ENCODE results near the gene UGT1A8. TPM values are rescaled to one million over a fixed set of nuclear protein-coding genes. Genes with fewer than 3 reads are reported as not detected.

Gene UGT1A8
- total RNA-seq, 4 donors from 2014 or later = 1.1 to 15.1 (median 9.4) TPM

DNA sequence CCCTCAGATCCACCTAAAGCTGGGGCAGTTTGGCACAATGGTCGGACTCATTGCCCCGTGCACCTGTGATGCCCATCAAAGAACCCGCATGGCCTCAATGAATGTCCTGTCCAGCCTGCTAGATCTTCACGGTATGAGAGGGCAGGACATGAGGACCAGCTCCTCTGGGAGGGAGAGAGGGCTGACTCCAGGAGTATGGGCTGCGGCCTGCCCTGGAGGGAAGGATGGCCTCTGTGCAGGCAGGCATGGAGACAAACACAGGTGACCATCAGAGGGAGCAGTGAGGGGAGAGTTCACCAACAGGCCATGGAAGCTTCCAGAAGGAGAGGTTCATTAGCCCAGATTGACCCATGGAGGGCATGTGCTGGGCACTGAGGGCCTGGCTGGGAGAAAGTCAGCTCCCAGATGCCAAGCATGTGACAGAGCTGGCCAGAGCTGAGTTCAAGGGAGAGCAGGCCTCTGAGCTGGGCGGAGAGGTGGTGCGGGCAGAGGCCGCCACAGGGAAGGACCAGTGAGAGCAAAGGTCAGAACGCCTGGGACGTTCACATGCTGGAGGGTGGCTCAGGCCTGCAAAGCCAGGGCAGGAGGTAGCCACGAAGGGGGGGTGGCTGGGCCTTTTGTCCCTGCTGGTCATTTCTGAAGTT, 200.7 kb downstream of the UGT1A8 start:
- Histone ChIP-seq H3K27ac (no peak overlapping the region), H3K36me3 (no peaks in the 10 kb centered on the region), H3K27me3 (no peaks in the 10 kb centered on the region), H3K4me1 (no peaks in the 10 kb centered on the region), H3K4me3 (no peak overlapping the region), H3K9me3 (no peaks in the 10 kb centered on the region)
- DNase-seq = peak; percentile 4
- TF ChIP-seq POLR2A (IDR thresholded peaks at IDR 0.05) (no peak), EP300 (IDR thresholded peaks at IDR 0.05; ENCODE audit: low read depth) (no peak)
- in situ Hi-C loops (cut with MboI; ENCODE audit: low pct_ligation_motif_present in 1 of 4, low pct_unique_long_range_greater_than_20kb in 1 of 4, low sequenced_read_pairs in 3 of 4) (no loop called here), intact Hi-C loops (cut with DNase I; ENCODE audit: low total_unique reads) (no loop called here)
- 80 to 83% methylated on average over 1 to 11 of the region's 11 CpGs for WGBS, 2 donors (ENCODE audit: low coverage in 1 of 2)

GRCh38 chr2:233818639-233819621, 201.5 kb downstream of the UGT1A8 start:
- intact Hi-C loops (cut with DNase I; ENCODE audit: low total_unique reads) (no loop called here), in situ Hi-C loops (cut with MboI; ENCODE audit: low pct_ligation_motif_present in 1 of 4, low pct_unique_long_range_greater_than_20kb in 1 of 4, low sequenced_read_pairs in 3 of 4) (no loop called here)
- Histone ChIP-seq H3K27me3 (no peaks in the 10 kb centered on the region), H3K27ac (no peak overlapping the region), H3K4me1 (no peaks in the 10 kb centered on the region), H3K36me3 (no peaks in the 10 kb centered on the region), H3K9me3 (no peaks in the 10 kb centered on the region), H3K4me3 (no peak overlapping the region)
- TF ChIP-seq POLR2A (IDR thresholded peaks at IDR 0.05) (no peak), POLR2AphosphoS5 (IDR thresholded peaks at IDR 0.05) (no peak), EP300 (IDR thresholded peaks at IDR 0.05; ENCODE audit: low read depth) (no peak)
- TF ChIP-seq, protein P1, sequence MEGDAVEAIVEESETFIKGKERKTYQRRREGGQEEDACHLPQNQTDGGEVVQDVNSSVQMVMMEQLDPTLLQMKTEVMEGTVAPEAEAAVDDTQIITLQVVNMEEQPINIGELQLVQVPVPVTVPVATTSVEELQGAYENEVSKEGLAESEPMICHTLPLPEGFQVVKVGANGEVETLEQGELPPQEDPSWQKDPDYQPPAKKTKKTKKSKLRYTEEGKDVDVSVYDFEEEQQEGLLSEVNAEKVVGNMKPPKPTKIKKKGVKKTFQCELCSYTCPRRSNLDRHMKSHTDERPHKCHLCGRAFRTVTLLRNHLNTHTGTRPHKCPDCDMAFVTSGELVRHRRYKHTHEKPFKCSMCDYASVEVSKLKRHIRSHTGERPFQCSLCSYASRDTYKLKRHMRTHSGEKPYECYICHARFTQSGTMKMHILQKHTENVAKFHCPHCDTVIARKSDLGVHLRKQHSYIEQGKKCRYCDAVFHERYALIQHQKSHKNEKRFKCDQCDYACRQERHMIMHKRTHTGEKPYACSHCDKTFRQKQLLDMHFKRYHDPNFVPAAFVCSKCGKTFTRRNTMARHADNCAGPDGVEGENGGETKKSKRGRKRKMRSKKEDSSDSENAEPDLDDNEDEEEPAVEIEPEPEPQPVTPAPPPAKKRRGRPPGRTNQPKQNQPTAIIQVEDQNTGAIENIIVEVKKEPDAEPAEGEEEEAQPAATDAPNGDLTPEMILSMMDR (IDR thresholded peaks at IDR 0.05) = no peak
- DNase-seq = peak; percentile 5
- WGBS, 2 donors (ENCODE audit: low coverage in 1 of 2) = 74 to 85% methylated on average over 6 to 17 of the region's 17 CpGs

DNA sequence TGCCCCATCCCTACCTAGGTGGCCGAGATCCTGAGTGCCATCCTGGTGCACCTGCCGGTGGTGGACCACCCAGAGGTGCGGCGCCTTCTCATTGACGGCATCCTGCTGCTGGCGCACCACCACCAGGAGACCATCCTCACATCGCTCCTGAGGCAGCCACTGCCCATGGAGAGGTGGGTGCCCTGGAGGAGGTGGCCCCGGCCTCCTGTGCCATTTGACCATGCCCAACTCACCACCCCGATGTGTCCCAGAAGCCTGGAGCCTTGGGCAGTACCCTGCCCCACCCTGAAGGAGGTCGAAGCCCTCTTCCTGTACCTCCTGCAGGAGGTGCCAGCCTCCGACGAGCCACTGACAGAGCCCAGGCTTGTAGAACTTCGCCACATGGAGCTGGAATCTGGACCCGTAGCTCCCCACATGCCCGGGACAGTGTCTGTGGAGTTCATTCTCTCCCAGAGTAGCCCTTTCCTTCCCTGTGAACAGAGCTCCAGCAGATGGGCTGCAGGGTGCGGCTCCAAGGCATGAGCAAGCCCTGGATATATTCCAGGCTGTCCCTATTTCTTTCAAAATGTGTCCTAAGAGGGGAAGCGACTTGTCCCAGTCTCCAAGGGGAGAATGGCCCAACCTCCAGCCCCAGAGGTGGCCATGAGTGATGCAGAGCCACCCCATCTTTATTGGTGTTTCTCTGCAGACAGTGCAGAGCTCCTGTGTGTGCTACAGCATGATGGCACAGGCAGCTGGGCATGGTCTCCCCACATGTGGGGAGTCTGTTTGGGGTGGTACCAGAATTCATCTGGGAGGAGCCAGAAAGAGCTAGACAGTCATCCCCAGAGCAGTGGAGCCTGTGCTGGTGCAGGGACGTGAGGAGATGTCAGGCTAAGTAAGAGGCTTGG, 202.7 kb downstream of the UGT1A8 start:
- no peaks in the 10 kb centered on the region for H3K36me3 ChIP-seq
- H3K27me3 ChIP-seq = no peaks in the 10 kb centered on the region
- 67 to 79% methylated on average over 1 to 18 of the region's 18 CpGs for WGBS, 2 donors (ENCODE audit: low coverage in 1 of 2)
- no peaks in the 10 kb centered on the region for H3K4me1 ChIP-seq
- H3K27ac ChIP-seq = no peak overlapping the region
- no peak overlapping the region for H3K4me3 ChIP-seq
- intact Hi-C loops (cut with DNase I; ENCODE audit: low total_unique reads) (no loop called here), in situ Hi-C loops (cut with MboI; ENCODE audit: low pct_ligation_motif_present in 1 of 4, low pct_unique_long_range_greater_than_20kb in 1 of 4, low sequenced_read_pairs in 3 of 4) (no loop called here)
- no peaks in the 10 kb centered on the region for H3K9me3 ChIP-seq
- TF ChIP-seq, protein P1 (IDR thresholded peaks at IDR 0.05) = no peak
- TF ChIP-seq POLR2A (IDR thresholded peaks at IDR 0.05) = no peak
- TF ChIP-seq EP300 (IDR thresholded peaks at IDR 0.05; ENCODE audit: low read depth) = no peak
- no peak for TF ChIP-seq POLR2AphosphoS5 (IDR thresholded peaks at IDR 0.05)
- DNase-seq = peak; percentile 4

DNA sequence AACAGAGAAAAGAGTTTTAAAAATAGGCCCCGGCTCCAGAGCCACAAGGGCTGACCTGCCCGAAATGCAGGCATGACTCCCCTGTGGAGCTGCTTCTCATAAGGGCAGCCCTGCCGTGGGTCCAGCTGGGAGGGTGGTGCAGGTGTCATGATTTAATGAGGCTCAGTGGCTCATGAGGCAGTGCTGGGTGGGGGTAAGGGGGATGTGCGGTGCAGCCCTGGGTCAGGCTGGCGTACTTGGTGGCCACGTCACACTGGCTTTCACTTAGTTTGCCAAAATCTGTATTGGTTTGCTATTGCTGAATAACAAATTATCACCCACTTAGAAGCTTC, 203.3 kb downstream of the UGT1A8 start:
- Histone ChIP-seq H3K9me3 (no peaks in the 10 kb centered on the region), H3K4me1 (no peaks in the 10 kb centered on the region), H3K4me3 (no peak overlapping the region), H3K36me3 (no peaks in the 10 kb centered on the region), H3K27me3 (no peaks in the 10 kb centered on the region), H3K27ac (no peak overlapping the region)
- in situ Hi-C loops (cut with MboI; ENCODE audit: low pct_ligation_motif_present in 1 of 4, low pct_unique_long_range_greater_than_20kb in 1 of 4, low sequenced_read_pairs in 3 of 4) = no loop called here
- WGBS, 2 donors (ENCODE audit: low coverage in 1 of 2) = 88% methylated on average over 6 of the region's 6 CpGs; no CpG with 5 or more reads in 1 of the 2 donors
- intact Hi-C loops (cut with DNase I; ENCODE audit: low total_unique reads) = no loop called here
- DNase-seq = peak; percentile 3
- TF ChIP-seq EP300 (IDR thresholded peaks at IDR 0.05; ENCODE audit: low read depth) (no peak), POLR2A (IDR thresholded peaks at IDR 0.05) (no peak), POLR2AphosphoS5 (IDR thresholded peaks at IDR 0.05) (no peak)
- TF ChIP-seq, protein P1 (IDR thresholded peaks at IDR 0.05) = no peak
